ENCODE results near the gene C2CD4B. TPM values are rescaled to one million over a fixed set of nuclear protein-coding genes. Genes with fewer than 3 reads are reported as not detected.

C2CD4B gene
- total and polyA plus RNA-seq, 2 of the 13 experiments (the other 11 are each of a cell fraction or from before 2014, with no cell fraction given): not detected

- no peak for TF ChIP-seq REST (IDR thresholded peaks at IDR 0.05; ENCODE audit: borderline replicate concordance in 1 of 2, low read depth in 1 of 2, low read length in 2 of 2)
Observed at GRCh38 chr15:62124176-62124972, 40.7 kb downstream of the C2CD4B start (continued).

GRCh38 chr15:62122249-62122648 lies 42.8 kb downstream of the C2CD4B start:
- Histone ChIP-seq H3K27me3 (ENCODE audit: control insufficient read depth in 1 of 2, insufficient read depth in 2 of 2, low read length in 2 of 2) (peaks cover 0 to 7% of the 10 kb centered on the region in 2 experiments; a peak in 3 of 5 replicates), H3K9ac (ENCODE audit: insufficient read depth, low read depth, low read length) (no peak overlapping the region), H2AFZ (ENCODE audit: low read length) (no peak overlapping the region), H3K36me3 (replicated peaks in 1 of 2; ENCODE audit: control insufficient read depth in 1 of 2, insufficient read depth in 2 of 2, low read length in 2 of 2) (no peaks in the 10 kb centered on the region), H3K27ac (ENCODE audit: extremely low read length, insufficient read depth, low read length) (no peak overlapping the region), H3K4me3 (replicated peaks in 1 of 3; ENCODE audit: insufficient read depth in 1 of 3, low read depth in 2 of 3, low read length in 3 of 3) (no peak overlapping the region), H4K20me1 (ENCODE audit: insufficient read depth, low read length) (no peaks in the 10 kb centered on the region), H3K4me2 (ENCODE audit: low read depth, low read length) (no peak overlapping the region), H3K4me1 (ENCODE audit: insufficient read depth, low read length) (peaks cover 25% of the 10 kb centered on the region), H3K79me2 (ENCODE audit: insufficient read depth, low read length) (no peaks in the 10 kb centered on the region), H3K9me3 (ENCODE audit: low read length) (no peaks in the 10 kb centered on the region)
- intact Hi-C loops (cut with micrococcal nuclease; ENCODE audit: unreplicated experiment) (no loop called here), in situ Hi-C loops (cut with HindIII; ENCODE audit: extremely low pct_ligation_motif_present, low pct_unique_long_range_greater_than_20kb) (no loop called here)
- FAIRE-seq: no peak
- BruUV-seq (replicated peaks): no TSS peak
- no peak for ATAC-seq
- ChIA-PET POLR2A (no interaction called here), CTCF (ENCODE audit: low intra/inter-chr PET ratio, low total read pairs) (no interaction called here)
- TF ChIP-seq HNF1A (IDR thresholded peaks at IDR 0.05; ENCODE audit: low read depth) (no peak), HNF1A (CRISPR knock-in tag; IDR thresholded peaks at IDR 0.05; ENCODE audit: borderline replicate concordance) (no peak), ZNF101 (CRISPR knock-in tag; IDR thresholded peaks at IDR 0.05; ENCODE audit: borderline replicate concordance, low read depth) (no peak), ZFY (CRISPR knock-in tag; IDR thresholded peaks at IDR 0.05) (no peak), POLR2A (IDR thresholded peaks at IDR 0.05; ENCODE audit: insufficient read depth in 1 of 2, low read depth in 2 of 2, low read length in 2 of 2) (no peak), ELF3 (CRISPR knock-in tag; IDR thresholded peaks at IDR 0.05) (no peak), ZNF510 (CRISPR knock-in tag; IDR thresholded peaks at IDR 0.05; ENCODE audit: low read depth) (no peak), ZNF253 (CRISPR knock-in tag; IDR thresholded peaks at IDR 0.05; ENCODE audit: borderline replicate concordance) (no peak), ZNF816 (CRISPR knock-in tag; IDR thresholded peaks at IDR 0.05; ENCODE audit: borderline replicate concordance) (no peak), RFXAP (CRISPR knock-in tag; IDR thresholded peaks at IDR 0.05; ENCODE audit: borderline replicate concordance) (no peak), ARID2 (CRISPR knock-in tag; IDR thresholded peaks at IDR 0.05; ENCODE audit: borderline replicate concordance) (no peak)
- WGBS (ENCODE audit: low lambda C conversion rate): 50% methylated on average over 2 of the region's 2 CpGs
- no peak for DNase-seq (ENCODE audit: low spot score)
